ENCODE measurements around the gene ACIN1. TPM values are rescaled to one million over a fixed set of nuclear protein-coding genes. Genes with fewer than 3 reads are reported as not detected.

Gene ACIN1
- total RNA-seq, 1 experiment from 2014 or later = 171 TPM

DNA sequence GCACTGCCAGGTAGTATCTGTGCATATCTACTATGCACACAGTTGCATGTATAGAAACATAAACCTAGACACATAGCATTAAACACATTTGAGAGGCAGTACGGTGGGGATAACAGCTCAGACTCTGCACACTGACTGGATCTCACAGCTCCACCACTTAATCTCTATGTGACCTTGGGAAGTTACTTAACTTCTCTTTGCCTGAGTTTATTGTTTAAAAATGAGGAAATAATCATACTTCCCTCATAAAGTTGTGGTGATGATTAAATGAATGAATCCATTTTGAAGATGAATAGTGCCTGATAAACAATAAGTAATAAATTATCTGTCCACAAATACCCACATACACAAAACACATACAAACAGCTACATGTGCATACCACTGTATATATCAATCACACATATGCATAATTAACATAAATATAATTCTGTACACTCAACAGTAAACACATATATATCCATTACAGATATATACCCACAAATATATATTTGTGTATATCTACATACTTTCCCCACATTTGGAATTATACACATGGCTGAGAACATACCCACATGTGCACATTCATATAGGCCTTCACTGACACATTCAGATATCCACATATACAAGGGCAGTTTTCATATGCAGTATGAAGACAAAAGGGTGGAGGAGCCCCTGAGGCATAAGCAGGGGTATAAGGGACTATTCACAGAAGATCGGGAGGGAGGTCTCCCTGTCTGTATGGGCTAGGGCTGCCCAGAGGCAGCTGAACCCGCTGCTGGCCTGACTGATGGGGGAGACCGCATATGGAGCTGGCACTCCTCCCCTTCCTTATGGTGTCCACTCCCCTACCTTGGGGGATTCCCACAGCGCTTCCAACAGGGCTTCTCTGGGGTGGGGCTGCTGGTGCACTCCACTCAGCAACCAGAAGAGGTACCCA is 43.5 kb downstream of the ACIN1 start:
- no peak overlapping the region for H2AFZ ChIP-seq
- no peaks in the 10 kb centered on the region for H3K9me2 ChIP-seq (ENCODE audit: insufficient read depth)
- TF ChIP-seq, protein P1, sequence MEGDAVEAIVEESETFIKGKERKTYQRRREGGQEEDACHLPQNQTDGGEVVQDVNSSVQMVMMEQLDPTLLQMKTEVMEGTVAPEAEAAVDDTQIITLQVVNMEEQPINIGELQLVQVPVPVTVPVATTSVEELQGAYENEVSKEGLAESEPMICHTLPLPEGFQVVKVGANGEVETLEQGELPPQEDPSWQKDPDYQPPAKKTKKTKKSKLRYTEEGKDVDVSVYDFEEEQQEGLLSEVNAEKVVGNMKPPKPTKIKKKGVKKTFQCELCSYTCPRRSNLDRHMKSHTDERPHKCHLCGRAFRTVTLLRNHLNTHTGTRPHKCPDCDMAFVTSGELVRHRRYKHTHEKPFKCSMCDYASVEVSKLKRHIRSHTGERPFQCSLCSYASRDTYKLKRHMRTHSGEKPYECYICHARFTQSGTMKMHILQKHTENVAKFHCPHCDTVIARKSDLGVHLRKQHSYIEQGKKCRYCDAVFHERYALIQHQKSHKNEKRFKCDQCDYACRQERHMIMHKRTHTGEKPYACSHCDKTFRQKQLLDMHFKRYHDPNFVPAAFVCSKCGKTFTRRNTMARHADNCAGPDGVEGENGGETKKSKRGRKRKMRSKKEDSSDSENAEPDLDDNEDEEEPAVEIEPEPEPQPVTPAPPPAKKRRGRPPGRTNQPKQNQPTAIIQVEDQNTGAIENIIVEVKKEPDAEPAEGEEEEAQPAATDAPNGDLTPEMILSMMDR (conservative IDR thresholded peaks at IDR 0.05) = no peak
- no peak for TF ChIP-seq EZH2 (IDR thresholded peaks at IDR 0.05; ENCODE audit: low read depth)
- BruUV-seq (replicated peaks) = no TSS peak
- no peaks in the 10 kb centered on the region for H3K36me3 ChIP-seq (ENCODE audit: low read depth)
- H3K9me3 ChIP-seq (ENCODE audit: insufficient read depth, low read depth) = no peaks in the 10 kb centered on the region
- H3K4me3 ChIP-seq = no peak overlapping the region
- H3K27ac ChIP-seq = no peak overlapping the region
- CTCF ChIA-PET = no interaction called here
- H4K20me1 ChIP-seq (ENCODE audit: insufficient read depth) = no peaks in the 10 kb centered on the region
- no peak for DNase-seq
- no peak overlapping the region for H3K4me2 ChIP-seq
- no peaks in the 10 kb centered on the region for H3K79me2 ChIP-seq (ENCODE audit: low read depth)
- H3K4me1 ChIP-seq (replicated peaks; ENCODE audit: insufficient read depth) = 0 out of 2 replicates have a peak, but pooled peaks cover 2% of the 10 kb centered on the region
- POLR2A ChIA-PET (ENCODE audit: unreplicated experiment) = interaction anchor here (0.6 kb wide), 1 partner anchor 28 kb away, joined by 4 read pairs; no protein-coding TSS in a partner anchor
- no peaks in the 10 kb centered on the region for H3K27me3 ChIP-seq (ENCODE audit: insufficient read depth, low read depth)
- intact Hi-C loops (cut with micrococcal nuclease; ENCODE audit: unreplicated experiment) = no loop called here
- H3F3A ChIP-seq (ENCODE audit: insufficient read depth, low read depth) = peaks cover 5% of the 10 kb centered on the region; the same call in 1 of the 2 replicates

DNA sequence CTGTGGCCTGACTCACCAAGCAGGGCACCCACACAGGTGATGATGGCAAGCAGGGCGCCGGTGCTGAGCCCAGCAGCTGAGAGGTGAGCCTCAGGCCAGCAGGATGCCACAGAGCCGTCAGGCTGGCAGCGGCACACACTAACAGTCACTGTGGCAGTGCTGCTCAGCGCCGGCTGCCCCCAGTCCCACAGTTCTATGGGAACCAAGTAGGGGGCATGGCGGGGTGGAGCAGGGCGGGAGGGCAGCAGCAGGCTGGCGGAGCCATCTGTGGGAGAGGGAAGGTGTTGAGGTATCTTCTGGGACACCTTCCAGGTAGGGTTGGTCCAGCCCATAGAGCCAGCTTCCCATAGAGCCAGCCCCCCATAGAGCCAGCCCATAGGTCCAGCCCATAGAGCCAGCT is 45.9 kb downstream of the ACIN1 start:
- intact Hi-C loops (cut with micrococcal nuclease; ENCODE audit: unreplicated experiment) = no loop called here
- Histone ChIP-seq H3K27ac (no peak overlapping the region), H2AFZ (no peak overlapping the region), H4K20me1 (ENCODE audit: insufficient read depth) (no peaks in the 10 kb centered on the region), H3K9me3 (ENCODE audit: insufficient read depth, low read depth) (no peaks in the 10 kb centered on the region), H3K4me1 (replicated peaks; ENCODE audit: insufficient read depth) (no peaks in the 10 kb centered on the region), H3K79me2 (ENCODE audit: low read depth) (no peaks in the 10 kb centered on the region), H3K4me2 (no peak overlapping the region), H3K9me2 (ENCODE audit: insufficient read depth) (no peaks in the 10 kb centered on the region), H3K27me3 (ENCODE audit: insufficient read depth, low read depth) (no peaks in the 10 kb centered on the region), H3K36me3 (ENCODE audit: low read depth) (no peaks in the 10 kb centered on the region), H3F3A (ENCODE audit: insufficient read depth, low read depth) (no peaks in the 10 kb centered on the region), H3K4me3 (no peak overlapping the region)
- ChIA-PET POLR2A (ENCODE audit: unreplicated experiment) (no interaction called here), CTCF (no interaction called here)
- TF ChIP-seq, protein P1 (conservative IDR thresholded peaks at IDR 0.05) = no peak
- TF ChIP-seq EZH2 (IDR thresholded peaks at IDR 0.05; ENCODE audit: low read depth) = no peak
- DNase-seq = no peak
- no TSS peak for BruUV-seq (replicated peaks)

DNA sequence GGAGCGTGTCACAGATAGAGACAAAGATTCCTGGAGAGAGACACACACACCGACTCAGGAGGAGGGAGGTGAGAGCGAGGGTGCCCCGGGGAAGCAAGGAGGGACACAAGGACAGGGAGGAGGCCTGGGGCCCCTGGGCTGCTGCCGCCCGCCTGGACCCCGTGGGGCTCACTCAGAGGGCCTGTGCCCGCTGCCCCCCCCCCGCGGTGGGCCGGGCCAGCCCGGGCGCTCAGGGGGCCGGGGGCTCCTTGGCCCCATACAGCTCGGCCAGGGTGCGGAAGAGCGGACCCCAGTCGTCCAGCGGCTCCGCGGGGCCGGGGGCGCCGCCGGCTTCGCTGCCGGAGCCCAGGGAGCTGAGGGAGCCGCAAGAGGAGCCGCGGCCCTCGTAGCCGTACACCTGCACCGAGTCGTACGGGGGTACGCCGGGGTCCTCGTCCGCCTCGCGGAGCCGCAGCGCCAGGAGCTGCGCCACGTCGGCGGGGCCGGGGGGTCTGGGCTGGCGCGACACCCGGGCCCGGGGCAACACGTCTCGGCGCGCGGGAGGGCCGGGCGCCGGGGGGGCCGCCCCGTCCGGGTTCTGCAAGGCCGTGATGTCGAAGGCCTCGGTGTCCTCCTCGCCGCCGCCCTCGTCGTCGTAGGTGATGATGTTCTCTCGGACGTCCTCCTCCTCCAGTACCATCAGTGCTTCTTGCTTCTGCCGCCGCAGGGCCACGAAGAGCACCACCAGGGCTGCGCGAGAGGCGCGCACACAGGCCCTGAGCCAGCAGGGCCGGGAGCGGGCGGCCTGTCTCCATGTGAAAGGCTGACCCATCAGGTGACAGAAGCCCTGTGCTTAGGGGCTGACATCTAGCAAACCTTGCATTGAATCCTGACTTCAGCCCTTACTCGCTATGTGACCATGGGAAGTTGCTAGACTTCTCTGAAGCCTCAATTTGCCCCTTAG is 46.9 kb downstream of the ACIN1 start:
- Histone ChIP-seq H3K79me2 (ENCODE audit: low read depth) (no peaks in the 10 kb centered on the region), H3K27me3 (ENCODE audit: insufficient read depth, low read depth) (no peaks in the 10 kb centered on the region), H3K9me2 (ENCODE audit: insufficient read depth) (no peaks in the 10 kb centered on the region), H4K20me1 (ENCODE audit: insufficient read depth) (no peaks in the 10 kb centered on the region), H3K27ac (no peak overlapping the region), H2AFZ (no peak overlapping the region), H3K4me3 (no peak overlapping the region), H3K4me1 (replicated peaks; ENCODE audit: insufficient read depth) (no peaks in the 10 kb centered on the region), H3K4me2 (no peak overlapping the region), H3F3A (ENCODE audit: insufficient read depth, low read depth) (no peaks in the 10 kb centered on the region), H3K9me3 (ENCODE audit: insufficient read depth, low read depth) (no peaks in the 10 kb centered on the region), H3K36me3 (ENCODE audit: low read depth) (no peaks in the 10 kb centered on the region)
- intact Hi-C loops (cut with micrococcal nuclease; ENCODE audit: unreplicated experiment) = no loop called here
- POLR2A ChIA-PET (ENCODE audit: unreplicated experiment) = no interaction called here
- BruUV-seq (replicated peaks) = no TSS peak
- CTCF ChIA-PET = no interaction called here
- no peak for DNase-seq
- no peak for TF ChIP-seq EZH2 (IDR thresholded peaks at IDR 0.05; ENCODE audit: low read depth)
- TF ChIP-seq, protein P1 (conservative IDR thresholded peaks at IDR 0.05) = no peak
